Neural cell (in vitro differentiated cells): ENCODE results near the gene DCLK3. TPM values are rescaled to one million over a fixed set of nuclear protein-coding genes. Genes with fewer than 3 reads are reported as not detected.

Experiments used
- H2AFZ ChIP-seq: fragments of 200-600, 300-800 bp; sonication (generic), shearing (Covaris generic); 2 replicates; pipeline ENCODE4 v1.6.0; 2014; ENCODE audit warnings: low read depth, mild to moderate bottlenecking, antibody characterized with exemption, low read length, moderate library complexity
- H3F3A ChIP-seq: fragments of 200-600 bp; shearing (Covaris generic); 2 replicates; pipeline ENCODE4 v1.6.1; 2016; ENCODE audit warnings: mild to moderate bottlenecking, moderate library complexity, mixed read lengths, antibody characterized with exemption, low read length; ENCODE audit not compliant: insufficient read depth, poor library complexity, severe bottlenecking
- H3K27ac ChIP-seq: fragments of 200-600, 300-800 bp; sonication (generic), shearing (Covaris generic); 2 replicates; pipeline ENCODE4 v1.5.1; 2014; ENCODE audit warnings: mild to moderate bottlenecking, low read length, moderate library complexity
- H3K27me3 ChIP-seq: fragments of 300-800, 200-600 bp; sonication (generic), shearing (Covaris generic); 2 replicates; pipeline ENCODE4 v1.6.0; 2014; ENCODE audit warnings: mild to moderate bottlenecking, low read depth, low read length, moderate library complexity; ENCODE audit not compliant: insufficient read depth
- H3K36me3 ChIP-seq: fragments of 300-800, 200-600 bp; sonication (generic), shearing (Covaris generic); 2 replicates; pipeline ENCODE4 v1.5.1; 2014; ENCODE audit warnings: mild to moderate bottlenecking, antibody characterized with exemption, low read length, moderate library complexity; ENCODE audit not compliant: insufficient read depth
- H3K4me2 ChIP-seq: fragments of 300-800, 200-600 bp; sonication (generic), shearing (Covaris generic); 2 replicates; pipeline ENCODE4 v1.6.0; 2014; ENCODE audit warnings: mild to moderate bottlenecking, low read length
- H3K4me3 ChIP-seq: fragments of 300-800, 200-600 bp; sonication (generic), shearing (Covaris generic); 2 replicates; pipeline ENCODE4 v1.5.1; 2014; ENCODE audit warnings: mild to moderate bottlenecking, low read length, moderate library complexity
- H3K79me2 ChIP-seq: fragments of 200-600 bp; shearing (Covaris generic); replicated peaks from 2 replicates; pipeline ENCODE4 v1.6.0; 2014; ENCODE audit warnings: mild to moderate bottlenecking, low read length, moderate library complexity; ENCODE audit not compliant: insufficient read depth
- H3K9ac ChIP-seq: fragments of 300-800, 200-600 bp; sonication (generic), shearing (Covaris generic); 2 replicates; pipeline ENCODE4 v1.6.1; 2016; ENCODE audit warnings: mild to moderate bottlenecking, low read length, mixed read lengths
- H3K9me2 ChIP-seq: fragments of 200-600 bp; shearing (Covaris generic); 2 replicates; pipeline ENCODE4 v1.6.1; 2016; ENCODE audit warnings: mild to moderate bottlenecking, low read length, mixed read lengths; ENCODE audit not compliant: insufficient read depth
- H3K9me3 ChIP-seq: fragments of 200-600, 300-800 bp; sonication (generic), shearing (Covaris generic); 2 replicates; pipeline ENCODE4 v1.6.1; 2016; ENCODE audit warnings: mild to moderate bottlenecking, mixed run types, low read length, moderate library complexity, mixed read lengths
- H4K20me1 ChIP-seq: fragments of 200-600 bp; shearing (Covaris generic); 2 replicates; pipeline ENCODE4 v1.6.1; 2016; ENCODE audit warnings: mild to moderate bottlenecking, mixed run types; ENCODE audit not compliant: insufficient read depth
- EP300 ChIP-seq: fragments of 450-650 bp; conservative IDR thresholded peaks from 2 replicates; pipeline ENCODE4 v1.6.1; 2014; ENCODE audit warnings: antibody characterized with exemption, mild to moderate bottlenecking, moderate library complexity; ENCODE audit not compliant: poor library complexity, severe bottlenecking
- EZH2 ChIP-seq: fragments of 200-600, 300-800 bp; shearing (Covaris generic), sonication (generic); IDR thresholded peaks from 2 replicates; pipeline ENCODE4 v1.6.1; 2014; ENCODE audit warnings: antibody characterized with exemption, low read length, borderline replicate concordance, mild to moderate bottlenecking; ENCODE audit not compliant: insufficient read depth, poor library complexity, severe bottlenecking
- MXI1 ChIP-seq: fragments of 450-650 bp; conservative IDR thresholded peaks from 2 replicates; pipeline ENCODE4 v1.6.1; 2014; ENCODE audit warnings: antibody characterized with exemption, mild to moderate bottlenecking; ENCODE audit not compliant: poor library complexity, severe bottlenecking
- POLR2AphosphoS5 ChIP-seq: IDR thresholded peaks from 2 replicates; pipeline ENCODE4 v1.6.1; 2012
- RAD21 ChIP-seq: fragments of 450-650 bp; conservative IDR thresholded peaks from 2 replicates; pipeline ENCODE4 v1.6.1; 2014; ENCODE audit warnings: antibody characterized with exemption, mild to moderate bottlenecking, moderate library complexity
- SMC3 ChIP-seq: fragments of 450-650 bp; conservative IDR thresholded peaks from 2 replicates; pipeline ENCODE4 v1.6.1; 2014; ENCODE audit warnings: antibody characterized with exemption, mild to moderate bottlenecking, moderate library complexity; ENCODE audit not compliant: poor library complexity
- TAF1 ChIP-seq: IDR thresholded peaks from 2 replicates; pipeline ENCODE4 v1.6.1; 2012; ENCODE audit warnings: low read depth
- polyA plus RNA-seq: library from polyadenylated mRNA; depleted of rRNA; stranded (reverse); fragments of >200 nt; gene quantifications from 2 replicates; pipeline ENCODE4 v1.2.3, GENCODE V29; 2014
- TF ChIP-seq, protein P1 (sequence below): fragments of 450-650 bp; IDR thresholded peaks from 2 replicates; pipeline ENCODE4 v1.5.1; 2014; ENCODE audit warnings: antibody characterized with exemption, mild to moderate bottlenecking, moderate library complexity; ENCODE audit not compliant: poor library complexity, severe bottlenecking
- TF ChIP-seq, protein P2 (sequence below): IDR thresholded peaks from 2 replicates; pipeline ENCODE4 v1.6.1; 2012; ENCODE audit warnings: borderline replicate concordance

The DCLK3 gene
- polyA plus RNA-seq, 1 donor from 2014 or later = 1.5 TPM

DNA sequence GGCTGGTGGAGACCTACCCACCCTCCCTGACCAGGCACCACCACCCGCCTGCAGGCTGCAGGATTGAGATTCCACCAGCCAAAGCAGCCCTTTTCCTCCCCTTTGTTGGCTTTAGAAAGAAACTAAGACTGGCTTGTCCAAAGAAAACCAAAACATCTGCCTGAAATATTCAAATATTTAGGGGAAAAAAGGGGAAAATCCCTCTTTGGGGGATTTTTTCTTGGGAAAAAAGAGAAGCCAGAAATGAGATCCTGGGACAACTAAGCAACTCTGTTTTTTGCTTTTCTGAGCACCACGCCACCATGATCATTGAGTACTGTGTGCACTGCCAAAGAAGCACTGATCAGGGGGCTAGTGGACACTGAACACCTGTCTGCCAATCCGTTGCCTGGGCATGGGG lies 2.6 kb downstream of the DCLK3 start:
- Histone ChIP-seq H3K27ac (no peak overlapping the region), H3K4me2 (no peak overlapping the region), H3K9me3 (no peaks in the 10 kb centered on the region), H3K4me3 (no peak overlapping the region), H3F3A (no peaks in the 10 kb centered on the region), H3K9me2 (no peaks in the 10 kb centered on the region), H3K27me3 (peaks cover 20% of the 10 kb centered on the region), H3K9ac (no peak overlapping the region), H2AFZ (no peak overlapping the region), H3K36me3 (no peaks in the 10 kb centered on the region), H3K79me2 (no peaks in the 10 kb centered on the region), H4K20me1 (no peaks in the 10 kb centered on the region)
- TF ChIP-seq POLR2AphosphoS5 (no peak), MXI1 (no peak), EZH2 (no peak), SMC3 (no peak), RAD21 (no peak), EP300 (no peak), TAF1 (no peak)
- TF ChIP-seq, protein P1, sequence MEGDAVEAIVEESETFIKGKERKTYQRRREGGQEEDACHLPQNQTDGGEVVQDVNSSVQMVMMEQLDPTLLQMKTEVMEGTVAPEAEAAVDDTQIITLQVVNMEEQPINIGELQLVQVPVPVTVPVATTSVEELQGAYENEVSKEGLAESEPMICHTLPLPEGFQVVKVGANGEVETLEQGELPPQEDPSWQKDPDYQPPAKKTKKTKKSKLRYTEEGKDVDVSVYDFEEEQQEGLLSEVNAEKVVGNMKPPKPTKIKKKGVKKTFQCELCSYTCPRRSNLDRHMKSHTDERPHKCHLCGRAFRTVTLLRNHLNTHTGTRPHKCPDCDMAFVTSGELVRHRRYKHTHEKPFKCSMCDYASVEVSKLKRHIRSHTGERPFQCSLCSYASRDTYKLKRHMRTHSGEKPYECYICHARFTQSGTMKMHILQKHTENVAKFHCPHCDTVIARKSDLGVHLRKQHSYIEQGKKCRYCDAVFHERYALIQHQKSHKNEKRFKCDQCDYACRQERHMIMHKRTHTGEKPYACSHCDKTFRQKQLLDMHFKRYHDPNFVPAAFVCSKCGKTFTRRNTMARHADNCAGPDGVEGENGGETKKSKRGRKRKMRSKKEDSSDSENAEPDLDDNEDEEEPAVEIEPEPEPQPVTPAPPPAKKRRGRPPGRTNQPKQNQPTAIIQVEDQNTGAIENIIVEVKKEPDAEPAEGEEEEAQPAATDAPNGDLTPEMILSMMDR = no peak
- TF ChIP-seq, protein P2, sequence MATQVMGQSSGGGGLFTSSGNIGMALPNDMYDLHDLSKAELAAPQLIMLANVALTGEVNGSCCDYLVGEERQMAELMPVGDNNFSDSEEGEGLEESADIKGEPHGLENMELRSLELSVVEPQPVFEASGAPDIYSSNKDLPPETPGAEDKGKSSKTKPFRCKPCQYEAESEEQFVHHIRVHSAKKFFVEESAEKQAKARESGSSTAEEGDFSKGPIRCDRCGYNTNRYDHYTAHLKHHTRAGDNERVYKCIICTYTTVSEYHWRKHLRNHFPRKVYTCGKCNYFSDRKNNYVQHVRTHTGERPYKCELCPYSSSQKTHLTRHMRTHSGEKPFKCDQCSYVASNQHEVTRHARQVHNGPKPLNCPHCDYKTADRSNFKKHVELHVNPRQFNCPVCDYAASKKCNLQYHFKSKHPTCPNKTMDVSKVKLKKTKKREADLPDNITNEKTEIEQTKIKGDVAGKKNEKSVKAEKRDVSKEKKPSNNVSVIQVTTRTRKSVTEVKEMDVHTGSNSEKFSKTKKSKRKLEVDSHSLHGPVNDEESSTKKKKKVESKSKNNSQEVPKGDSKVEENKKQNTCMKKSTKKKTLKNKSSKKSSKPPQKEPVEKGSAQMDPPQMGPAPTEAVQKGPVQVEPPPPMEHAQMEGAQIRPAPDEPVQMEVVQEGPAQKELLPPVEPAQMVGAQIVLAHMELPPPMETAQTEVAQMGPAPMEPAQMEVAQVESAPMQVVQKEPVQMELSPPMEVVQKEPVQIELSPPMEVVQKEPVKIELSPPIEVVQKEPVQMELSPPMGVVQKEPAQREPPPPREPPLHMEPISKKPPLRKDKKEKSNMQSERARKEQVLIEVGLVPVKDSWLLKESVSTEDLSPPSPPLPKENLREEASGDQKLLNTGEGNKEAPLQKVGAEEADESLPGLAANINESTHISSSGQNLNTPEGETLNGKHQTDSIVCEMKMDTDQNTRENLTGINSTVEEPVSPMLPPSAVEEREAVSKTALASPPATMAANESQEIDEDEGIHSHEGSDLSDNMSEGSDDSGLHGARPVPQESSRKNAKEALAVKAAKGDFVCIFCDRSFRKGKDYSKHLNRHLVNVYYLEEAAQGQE = no peak

DNA sequence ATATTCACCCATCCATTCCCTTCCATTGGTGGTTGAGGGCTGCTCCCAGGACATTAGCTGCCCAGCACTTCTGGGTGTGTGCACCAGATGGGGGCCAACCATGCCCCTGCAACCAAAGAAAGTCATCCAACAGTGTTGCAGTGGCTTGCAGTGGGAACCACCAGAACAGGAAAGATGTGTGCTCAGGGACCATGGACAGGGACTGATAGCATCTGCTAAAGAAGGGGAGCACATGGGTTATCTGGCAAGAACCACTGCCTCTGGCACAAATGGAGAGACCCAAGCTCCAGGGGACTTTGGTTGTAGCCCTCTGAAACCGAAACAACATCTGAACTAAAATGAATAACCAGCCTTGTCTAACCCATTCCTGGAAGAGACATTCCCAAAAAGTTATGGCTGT lies 8.1 kb downstream of the DCLK3 start:
- H2AFZ ChIP-seq = no peak overlapping the region
- no peaks in the 10 kb centered on the region for H3K27me3 ChIP-seq
- no peak overlapping the region for H3K4me3 ChIP-seq
- no peaks in the 10 kb centered on the region for H3K9me2 ChIP-seq
- H3K9me3 ChIP-seq = no peaks in the 10 kb centered on the region
- H3K9ac ChIP-seq = no peak overlapping the region
- H3F3A ChIP-seq = no peaks in the 10 kb centered on the region
- no peaks in the 10 kb centered on the region for H3K36me3 ChIP-seq
- H3K27ac ChIP-seq = no peak overlapping the region
- H3K4me2 ChIP-seq = no peak overlapping the region
- H3K79me2 ChIP-seq = no peaks in the 10 kb centered on the region
- TF ChIP-seq POLR2AphosphoS5 = no peak
- no peak for TF ChIP-seq MXI1
- no peak for TF ChIP-seq TAF1
- no peak for TF ChIP-seq SMC3
- TF ChIP-seq EP300 = no peak
- TF ChIP-seq RAD21 = no peak
- TF ChIP-seq, protein P2 = no peak
- no peak for TF ChIP-seq EZH2
- TF ChIP-seq, protein P1 = no peak
- no peaks in the 10 kb centered on the region for H4K20me1 ChIP-seq
